HG03354 (cell line): ENCODE measurements around the gene GJA1.
"Not testable (repeated sequence)": the region's sequence is repeated elsewhere in the genome, so short reads cannot be mapped to it uniquely, and the experiment has no call there.

Experiments used
- ATAC-seq: cut with Tn5 transposase; IDR thresholded peaks from one replicate; pipeline ENCODE4 v1.9.1; 2021; ENCODE audit warnings: mild to moderate bottlenecking; ENCODE audit not compliant: unreplicated experiment, poor library complexity, severe bottlenecking

GJA1 gene

GRCh38 chr6:121435444-121436069 is at the start of gene GJA1:
GJA1 (plus strand) TSS chr6:121435646; CDS start chr6:121446848, 11,202 bp downstream.
- no peak for ATAC-seq

GRCh38 chr6:121386551-121386950 is 48.9 kb upstream of the GJA1 start:
- not testable (repeated sequence) for ATAC-seq

GRCh38 chr6:121389419-121389818 is 46.0 kb upstream of the GJA1 start:
- no peak for ATAC-seq

GRCh38 chr6:121393731-121394505 is 41.5 kb upstream of the GJA1 start:
- ATAC-seq, result no peak

GRCh38 chr6:121395736-121396135 is 39.7 kb upstream of the GJA1 start:
- ATAC-seq, result no peak

GRCh38 chr6:121397188-121397587 is 38.3 kb upstream of the GJA1 start:
- not testable (repeated sequence) for ATAC-seq

- no peak for ATAC-seq
Measured at GRCh38 chr6:121398127-121398526, 37.3 kb upstream of the GJA1 start.

GRCh38 chr6:121399966-121400365 is 35.5 kb upstream of the GJA1 start:
- ATAC-seq, result no peak

GRCh38 chr6:121403964-121404363 is 31.5 kb upstream of the GJA1 start:
- no peak for ATAC-seq

DNA sequence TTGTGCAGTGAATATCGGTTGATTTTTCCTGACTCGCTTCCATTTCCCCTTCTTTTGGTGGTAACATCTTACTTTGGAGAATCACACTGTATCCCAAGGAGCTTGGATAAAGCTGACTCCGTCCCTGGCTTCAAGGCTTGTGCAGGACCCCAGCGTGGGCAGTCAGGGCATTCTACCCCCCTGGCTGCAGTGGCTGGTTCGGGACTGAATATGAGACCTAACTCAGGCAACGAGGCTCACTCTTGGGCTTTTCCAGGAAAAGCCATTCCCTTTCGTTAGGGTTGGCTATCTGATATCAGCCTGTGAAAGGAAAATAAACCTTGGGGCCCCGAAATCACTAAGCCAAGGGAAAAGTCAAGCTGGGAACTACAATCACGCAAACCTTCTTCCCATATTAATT is 30.1 kb upstream of the GJA1 start:
- ATAC-seq, result no peak

- no peak for ATAC-seq
Measured at GRCh38 chr6:121408321-121408720, 27.1 kb upstream of the GJA1 start.

DNA sequence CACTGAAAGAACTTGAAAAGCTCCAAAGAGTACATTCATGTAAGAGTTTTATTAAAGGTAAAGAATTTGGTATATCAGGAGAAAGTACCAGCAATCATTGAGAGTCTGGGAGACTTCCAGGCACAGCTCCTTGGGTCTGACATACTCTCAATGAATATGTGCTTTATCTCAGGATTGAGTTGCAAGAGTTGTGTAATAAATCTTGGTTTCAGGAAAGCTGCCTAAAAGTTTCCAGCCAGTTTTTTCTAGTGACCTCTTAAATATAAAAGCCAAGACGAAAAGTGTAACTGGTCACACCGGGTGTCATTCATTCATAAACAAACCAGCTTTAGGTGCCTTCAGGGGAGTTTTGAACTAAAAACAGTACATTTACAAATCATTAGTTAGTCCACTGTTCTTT is 21.6 kb upstream of the GJA1 start:
- ATAC-seq, result no peak

DNA sequence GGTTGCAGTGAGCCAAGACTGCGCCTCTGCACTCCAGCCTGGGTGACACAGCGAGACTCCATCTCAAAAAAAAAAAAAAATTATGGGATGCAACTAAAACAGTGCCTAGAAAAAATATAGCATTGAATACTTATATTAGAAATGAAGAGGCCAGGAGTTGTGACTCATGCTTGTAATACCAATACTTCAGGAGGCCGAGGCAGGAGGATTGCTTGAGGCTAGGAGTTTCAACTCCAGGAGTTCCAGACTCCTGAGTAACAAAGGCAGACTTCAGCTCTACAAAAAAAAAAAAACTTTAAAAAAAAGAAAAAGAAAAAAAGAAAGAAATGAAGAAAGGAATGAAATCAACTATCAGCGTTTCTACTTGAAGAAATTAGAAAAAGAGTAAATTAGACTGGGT is 17.1 kb upstream of the GJA1 start:
- ATAC-seq, result no peak

DNA sequence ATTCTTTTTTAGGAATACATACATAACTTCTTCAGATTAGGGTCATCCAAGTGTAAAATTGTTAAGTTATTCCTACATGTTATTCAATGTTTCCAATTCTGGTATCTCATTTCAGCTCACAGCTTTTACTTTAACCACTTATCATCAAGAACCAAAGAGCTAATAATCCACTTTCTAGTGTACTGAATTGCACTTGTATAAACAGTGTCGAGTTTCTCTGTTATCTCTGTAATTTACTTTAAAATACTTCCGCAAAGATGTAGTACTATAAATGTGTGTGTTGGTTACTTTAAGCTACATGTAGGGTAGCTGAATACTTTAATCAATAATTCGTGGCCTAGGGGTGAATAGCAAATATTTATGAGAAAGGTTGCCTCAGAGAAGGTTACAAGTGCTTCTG is 8.8 kb upstream of the GJA1 start:
- ATAC-seq, result no peak

DNA sequence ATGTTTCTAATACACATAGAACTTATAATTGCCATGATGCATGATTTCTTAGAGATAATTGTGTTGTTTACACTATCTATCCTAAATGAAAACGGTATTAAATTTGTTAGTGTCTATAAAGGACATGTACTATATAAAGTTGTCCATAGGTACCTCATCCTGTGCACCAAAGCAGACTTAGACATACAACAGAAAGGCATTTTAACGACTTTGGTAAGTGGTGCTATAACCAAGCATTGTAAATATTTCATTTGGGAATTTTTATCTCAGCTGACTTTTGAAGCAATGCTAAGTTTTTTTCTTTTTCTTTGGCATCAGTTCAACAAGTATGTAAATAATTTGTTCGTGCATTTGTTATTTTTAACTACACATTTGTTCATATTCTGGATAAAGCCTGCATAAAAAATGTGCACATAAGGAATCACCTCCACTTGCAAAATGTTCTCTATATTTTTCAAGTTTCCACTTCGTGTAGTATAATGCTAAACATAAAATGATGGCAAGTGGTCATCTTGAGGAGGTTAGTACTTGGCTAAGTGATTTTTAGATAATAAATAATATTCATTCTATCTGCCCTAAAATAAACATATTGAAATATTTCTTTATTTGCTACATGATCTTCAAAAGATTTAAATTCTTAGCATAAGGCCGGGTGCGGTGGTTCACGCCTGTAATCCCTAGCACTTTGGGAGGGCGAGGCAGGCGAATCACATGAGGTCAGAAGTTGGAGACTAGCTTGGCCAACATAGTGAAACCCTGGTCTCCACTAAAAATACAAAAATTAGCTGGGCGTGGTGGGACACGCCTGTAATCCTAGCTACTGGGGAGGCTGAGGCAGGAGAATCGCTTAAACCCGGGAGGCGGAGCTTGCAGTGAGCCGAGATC is 6.3 kb upstream of the GJA1 start:
- ATAC-seq, result no peak

DNA sequence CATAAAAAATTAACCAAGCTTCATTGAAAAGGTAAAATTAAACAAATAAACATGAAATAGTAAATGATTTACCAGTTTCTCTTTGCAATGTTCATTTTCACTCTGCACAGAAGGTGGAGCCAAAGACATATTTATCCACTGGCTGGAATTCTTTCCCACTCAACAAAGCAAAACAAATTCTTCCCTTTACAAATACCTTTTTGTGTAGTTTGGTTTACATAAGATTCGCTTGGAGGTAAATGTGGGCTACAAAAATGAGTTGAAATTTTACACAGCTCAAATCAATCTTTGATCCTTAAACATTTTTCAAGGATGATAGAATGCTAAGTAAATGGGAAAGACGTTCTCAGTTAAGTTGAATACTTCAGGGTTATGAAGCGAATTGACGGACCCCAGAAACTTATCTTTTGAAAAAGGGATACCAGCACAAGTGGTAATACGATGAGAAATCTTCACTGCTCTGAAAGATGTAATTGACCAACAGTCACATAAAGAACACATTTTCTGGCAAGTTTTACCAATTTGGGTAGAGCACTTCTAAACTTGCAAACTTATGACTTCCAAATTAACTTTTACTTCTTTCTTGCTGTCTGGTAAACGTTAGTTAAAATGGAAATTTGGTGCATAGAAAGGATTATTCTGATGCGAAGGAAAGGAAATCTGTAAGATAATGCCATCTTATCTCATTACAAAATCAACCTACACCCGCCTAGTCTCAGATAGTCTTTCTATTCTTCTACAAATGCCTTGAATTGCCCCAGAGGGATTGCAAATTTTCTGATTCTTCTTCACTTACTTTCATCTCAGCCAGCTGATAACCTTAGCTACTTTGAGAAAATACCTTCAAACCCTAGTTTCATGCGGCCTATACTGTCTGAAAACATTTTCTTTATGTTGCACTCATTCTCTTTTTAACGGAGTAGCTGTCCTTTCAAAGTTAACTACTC is 4.7 kb upstream of the GJA1 start:
- no peak for ATAC-seq

- not testable (repeated sequence) for ATAC-seq
Measured at GRCh38 chr6:121431776-121432175, 3.7 kb upstream of the GJA1 start.

- no peak for ATAC-seq
Measured at GRCh38 chr6:121434037-121434770, 1.2 kb upstream of the GJA1 start.
